ENCODE data around the gene OR10A3.

- TF ChIP-seq, protein P1, sequence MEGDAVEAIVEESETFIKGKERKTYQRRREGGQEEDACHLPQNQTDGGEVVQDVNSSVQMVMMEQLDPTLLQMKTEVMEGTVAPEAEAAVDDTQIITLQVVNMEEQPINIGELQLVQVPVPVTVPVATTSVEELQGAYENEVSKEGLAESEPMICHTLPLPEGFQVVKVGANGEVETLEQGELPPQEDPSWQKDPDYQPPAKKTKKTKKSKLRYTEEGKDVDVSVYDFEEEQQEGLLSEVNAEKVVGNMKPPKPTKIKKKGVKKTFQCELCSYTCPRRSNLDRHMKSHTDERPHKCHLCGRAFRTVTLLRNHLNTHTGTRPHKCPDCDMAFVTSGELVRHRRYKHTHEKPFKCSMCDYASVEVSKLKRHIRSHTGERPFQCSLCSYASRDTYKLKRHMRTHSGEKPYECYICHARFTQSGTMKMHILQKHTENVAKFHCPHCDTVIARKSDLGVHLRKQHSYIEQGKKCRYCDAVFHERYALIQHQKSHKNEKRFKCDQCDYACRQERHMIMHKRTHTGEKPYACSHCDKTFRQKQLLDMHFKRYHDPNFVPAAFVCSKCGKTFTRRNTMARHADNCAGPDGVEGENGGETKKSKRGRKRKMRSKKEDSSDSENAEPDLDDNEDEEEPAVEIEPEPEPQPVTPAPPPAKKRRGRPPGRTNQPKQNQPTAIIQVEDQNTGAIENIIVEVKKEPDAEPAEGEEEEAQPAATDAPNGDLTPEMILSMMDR (IDR thresholded peaks at IDR 0.05 in 2 of 3, conservative IDR thresholded peaks at IDR 0.05 in 1 of 3; ENCODE audit: borderline replicate concordance in 1 of 3, insufficient read depth in 1 of 3, low read depth in 2 of 3, low read length in 2 of 3): no peak
- no peak for TF ChIP-seq POLR2A (IDR thresholded peaks at IDR 0.05; ENCODE audit: borderline replicate concordance, extremely low read depth, insufficient read depth, insufficient read length)
- no peak for TF ChIP-seq ELF1 (IDR thresholded peaks at IDR 0.05; ENCODE audit: borderline replicate concordance, low read depth)
- no peak for TF ChIP-seq MAX (IDR thresholded peaks at IDR 0.05)
- TF ChIP-seq, protein P2, sequence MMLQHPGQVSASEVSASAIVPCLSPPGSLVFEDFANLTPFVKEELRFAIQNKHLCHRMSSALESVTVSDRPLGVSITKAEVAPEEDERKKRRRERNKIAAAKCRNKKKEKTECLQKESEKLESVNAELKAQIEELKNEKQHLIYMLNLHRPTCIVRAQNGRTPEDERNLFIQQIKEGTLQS (IDR thresholded peaks at IDR 0.05): no peak
- TF ChIP-seq ZNF274 (IDR thresholded peaks at IDR 0.05; ENCODE audit: low read depth, low read length): no peak
- no peak for TF ChIP-seq EZH2phosphoT487 (IDR thresholded peaks at IDR 0.05; ENCODE audit: borderline replicate concordance)
- no peak for TF ChIP-seq POLR2AphosphoS5 (IDR thresholded peaks at IDR 0.05; ENCODE audit: low read depth, low read length)
- no peak for TF ChIP-seq REST (IDR thresholded peaks at IDR 0.05; ENCODE audit: low read depth)
- TF ChIP-seq EZH2 (IDR thresholded peaks at IDR 0.05): no peak
Observed at GRCh38 chr11:7905549-7905948, 36.0 kb downstream of the OR10A3 start.
